Measurements from ENCODE around the gene LEMD3. TPM values are rescaled to one million over a fixed set of nuclear protein-coding genes. Genes with fewer than 3 reads are reported as not detected.

Gene LEMD3
- total and polyA plus RNA-seq, 2 donors (not counting 1 experiment from before 2014, with no cell fraction given), result 11.5 to 18.5 TPM

GRCh38 chr12:65194949-65195348 lies 25.6 kb downstream of the LEMD3 start:
- Histone ChIP-seq H2AFZ (ENCODE audit: low read length) (no peak overlapping the region), H3K9ac (ENCODE audit: insufficient read depth, low read length) (no peak overlapping the region), H4K20me1 (ENCODE audit: control insufficient read depth, extremely low read depth, insufficient read depth, low read length) (no peaks in the 10 kb centered on the region), H3K4me3 (replicated peaks in 1 of 4; ENCODE audit: control extremely low read depth in 1 of 4, insufficient read depth in 1 of 4, low read depth in 3 of 4, low read length in 4 of 4) (no peak overlapping the region), H3K4me2 (ENCODE audit: extremely low read depth, insufficient read depth, low read length) (no peak overlapping the region), H3K27ac (ENCODE audit: insufficient read depth, low read length) (no peak overlapping the region), H3K4me1 (ENCODE audit: control insufficient read depth, extremely low read depth, insufficient read depth, low read length) (peaks cover 3% of the 10 kb centered on the region), H3K9me3 (ENCODE audit: control insufficient read depth, insufficient read depth, low read depth, low read length) (no peaks in the 10 kb centered on the region), H3K36me3 (ENCODE audit: control insufficient read depth, insufficient read depth, low read length) (no peaks in the 10 kb centered on the region), H3K79me2 (ENCODE audit: control insufficient read depth, insufficient read depth, low read length) (peaks cover 4% of the 10 kb centered on the region), H3K27me3 (ENCODE audit: control insufficient read depth, insufficient read depth, low read length) (no peaks in the 10 kb centered on the region)
- DNase-seq (ENCODE audit: low read depth in 2 of 2), result no peak
- TF ChIP-seq EZH2 (IDR thresholded peaks at IDR 0.05; ENCODE audit: low read length, missing control alignments), result no peak
- no peak for TF ChIP-seq CTCF (conservative IDR thresholded peaks at IDR 0.05 in 1 of 2, IDR thresholded peaks at IDR 0.05 in 1 of 2; ENCODE audit: low read depth in 1 of 2, low read length in 2 of 2)

GRCh38 chr12:65195387-65196055 lies 26.1 kb downstream of the LEMD3 start:
- no peak overlapping the region for H3K27ac ChIP-seq (ENCODE audit: insufficient read depth, low read length)
- H3K9me3 ChIP-seq (ENCODE audit: control insufficient read depth, insufficient read depth, low read depth, low read length), result no peaks in the 10 kb centered on the region
- no peak overlapping the region for H2AFZ ChIP-seq (ENCODE audit: low read length)
- H3K4me2 ChIP-seq (ENCODE audit: extremely low read depth, insufficient read depth, low read length), result no peak overlapping the region
- H3K4me1 ChIP-seq (ENCODE audit: control insufficient read depth, extremely low read depth, insufficient read depth, low read length), result peaks cover 4% of the 10 kb centered on the region
- no peak overlapping the region for H3K4me3 ChIP-seq (replicated peaks in 1 of 4; ENCODE audit: control extremely low read depth in 1 of 4, insufficient read depth in 1 of 4, low read depth in 3 of 4, low read length in 4 of 4)
- TF ChIP-seq CTCF (conservative IDR thresholded peaks at IDR 0.05 in 1 of 2, IDR thresholded peaks at IDR 0.05 in 1 of 2; ENCODE audit: low read depth in 1 of 2, low read length in 2 of 2) (no peak), EZH2 (IDR thresholded peaks at IDR 0.05; ENCODE audit: low read length, missing control alignments) (no peak)
- H3K79me2 ChIP-seq (ENCODE audit: control insufficient read depth, insufficient read depth, low read length), result peaks cover 4% of the 10 kb centered on the region
- no peaks in the 10 kb centered on the region for H4K20me1 ChIP-seq (ENCODE audit: control insufficient read depth, extremely low read depth, insufficient read depth, low read length)
- H3K9ac ChIP-seq (ENCODE audit: insufficient read depth, low read length), result no peak overlapping the region
- H3K27me3 ChIP-seq (ENCODE audit: control insufficient read depth, insufficient read depth, low read length), result no peaks in the 10 kb centered on the region
- DNase-seq (ENCODE audit: low read depth in 2 of 2), result peak in 1 of 2 donors; percentile 2
- no peaks in the 10 kb centered on the region for H3K36me3 ChIP-seq (ENCODE audit: control insufficient read depth, insufficient read depth, low read length)

GRCh38 chr12:65196762-65197567 lies 27.6 kb downstream of the LEMD3 start:
- no peaks in the 10 kb centered on the region for H3K36me3 ChIP-seq (ENCODE audit: control insufficient read depth, insufficient read depth, low read length)
- DNase-seq (ENCODE audit: low read depth in 2 of 2), result no peak
- TF ChIP-seq EZH2 (IDR thresholded peaks at IDR 0.05; ENCODE audit: low read length, missing control alignments), result no peak
- no peak for TF ChIP-seq CTCF (conservative IDR thresholded peaks at IDR 0.05 in 1 of 2, IDR thresholded peaks at IDR 0.05 in 1 of 2; ENCODE audit: low read depth in 1 of 2, low read length in 2 of 2)
- H3K9ac ChIP-seq (ENCODE audit: insufficient read depth, low read length), result no peak overlapping the region
- no peaks in the 10 kb centered on the region for H3K9me3 ChIP-seq (ENCODE audit: control insufficient read depth, insufficient read depth, low read depth, low read length)
- H3K4me1 ChIP-seq (ENCODE audit: control insufficient read depth, extremely low read depth, insufficient read depth, low read length), result peaks cover 4% of the 10 kb centered on the region
- no peaks in the 10 kb centered on the region for H3K27me3 ChIP-seq (ENCODE audit: control insufficient read depth, insufficient read depth, low read length)
- no peak overlapping the region for H3K27ac ChIP-seq (ENCODE audit: insufficient read depth, low read length)
- no peak overlapping the region for H3K4me3 ChIP-seq (replicated peaks in 1 of 4; ENCODE audit: control extremely low read depth in 1 of 4, insufficient read depth in 1 of 4, low read depth in 3 of 4, low read length in 4 of 4)
- peaks cover 5% of the 10 kb centered on the region for H3K79me2 ChIP-seq (ENCODE audit: control insufficient read depth, insufficient read depth, low read length)
- H3K4me2 ChIP-seq (ENCODE audit: extremely low read depth, insufficient read depth, low read length), result no peak overlapping the region
- no peak overlapping the region for H2AFZ ChIP-seq (ENCODE audit: low read length)
- no peaks in the 10 kb centered on the region for H4K20me1 ChIP-seq (ENCODE audit: control insufficient read depth, extremely low read depth, insufficient read depth, low read length)

Data from fibroblast of lung (primary cell).